Measurements from ENCODE around the gene PNLDC1. TPM values are rescaled to one million over a fixed set of nuclear protein-coding genes. Genes with fewer than 3 reads are reported as not detected.

PNLDC1 gene
- under 1 TPM in 1 of 3 donors, not detected in 2; 0.19 TPM for total RNA-seq
- 0.16 TPM for total RNA-seq (2013)

GRCh38 chr6:159800141-159800865, at the start of gene PNLDC1:
TSS of gene PNLDC1 (plus strand) at chr6:159800276. CDS start at chr6:159800308, 32 bp downstream.
- TF ChIP-seq CTCF (IDR thresholded peaks at IDR 0.05): no peak
- H3K27me3 Mint-ChIP-seq (ENCODE audit: low read depth in 2 of 2): no peaks in the 10 kb centered on the region
- Histone ChIP-seq H3K4me3 (ENCODE audit: low read length) (no peak within 1 kb of the TSS), H3K36me3 (ENCODE audit: control insufficient read depth, insufficient read depth, low read length) (peaks cover 38% of the 10 kb centered on the region), H3K27ac (ENCODE audit: low read length) (no peak within 1 kb of the TSS), H3K9me3 (ENCODE audit: control insufficient read depth, insufficient read depth, low read length) (no peaks in the 10 kb centered on the region), H3K4me1 (ENCODE audit: control insufficient read depth, insufficient read depth, low read length) (no peaks in the 10 kb centered on the region), H3K27me3 (ENCODE audit: control insufficient read depth, insufficient read depth, low read length) (no peaks in the 10 kb centered on the region)
- H3K4me1 Mint-ChIP-seq: no peaks in the 10 kb centered on the region
- peaks cover 17% of the 10 kb centered on the region for H3K36me3 Mint-ChIP-seq
- ATAC-seq: no peak
- H3K4me3 Mint-ChIP-seq: no peak within 1 kb of the TSS
- intact Hi-C loops (cut with micrococcal nuclease): no loop called here
- H3K27ac Mint-ChIP-seq: no peak within 1 kb of the TSS
- no peak for DNase-seq
- WGBS (ENCODE audit: insufficient coverage): 96% methylated on average over 50 of the region's 50 CpGs
- H3K9me3 Mint-ChIP-seq: no peaks in the 10 kb centered on the region

DNA sequence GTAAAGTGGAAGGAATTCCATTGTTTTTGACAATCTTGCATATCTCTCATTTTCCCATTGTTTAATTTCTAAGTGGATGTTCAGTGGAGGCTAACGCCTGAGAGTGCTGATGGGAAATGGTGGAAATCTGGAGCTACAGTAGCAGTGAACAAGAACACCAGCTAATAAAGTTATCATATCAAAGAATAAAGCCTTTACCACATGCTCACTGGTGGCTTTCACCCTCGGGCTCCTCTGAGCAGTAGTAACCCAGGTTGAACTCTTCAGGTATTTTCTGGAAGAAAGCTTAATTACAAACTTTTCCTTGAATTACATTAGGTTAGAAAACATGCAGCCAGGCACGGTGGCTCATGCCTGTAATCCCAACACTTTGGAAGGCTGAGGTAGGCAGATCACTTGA, 48.6 kb upstream of the PNLDC1 start:
- no peak for ATAC-seq
- H3K36me3 ChIP-seq (ENCODE audit: control insufficient read depth, insufficient read depth, low read length): peaks cover 91% of the 10 kb centered on the region

GRCh38 chr6:159753081-159753872, 46.8 kb upstream of the PNLDC1 start:
- H3K27ac ChIP-seq (ENCODE audit: low read length): no peak overlapping the region
- H3K27ac Mint-ChIP-seq: peak overlapping the region; percentile 51 to 63
- H3K9me3 Mint-ChIP-seq: no peaks in the 10 kb centered on the region
- ATAC-seq (no peak), DNase-seq (no peak)
- intact Hi-C loops (cut with micrococcal nuclease): no loop called here
- no peaks in the 10 kb centered on the region for H3K27me3 ChIP-seq (ENCODE audit: control insufficient read depth, insufficient read depth, low read length)
- TF ChIP-seq CTCF (IDR thresholded peaks at IDR 0.05): no peak
- H3K4me3 ChIP-seq (ENCODE audit: low read length): no peak overlapping the region
- H3K9me3 ChIP-seq (ENCODE audit: control insufficient read depth, insufficient read depth, low read length): no peaks in the 10 kb centered on the region
- H3K4me3 Mint-ChIP-seq: peak overlapping the region; percentile 4
- WGBS (ENCODE audit: insufficient coverage): 99% methylated on average over 5 of the region's 6 CpGs
- H3K36me3 ChIP-seq (ENCODE audit: control insufficient read depth, insufficient read depth, low read length): peaks cover 87% of the 10 kb centered on the region
- no peaks in the 10 kb centered on the region for H3K4me1 ChIP-seq (ENCODE audit: control insufficient read depth, insufficient read depth, low read length)
- H3K4me1 Mint-ChIP-seq: peaks cover 0 to 1% of the 10 kb centered on the region in 2 donors
- H3K36me3 Mint-ChIP-seq: peaks cover 36% of the 10 kb centered on the region
- no peaks in the 10 kb centered on the region for H3K27me3 Mint-ChIP-seq (ENCODE audit: low read depth in 2 of 2)

More for the DNA sequence above, 48.6 kb upstream of the PNLDC1 start:
- Mint-ChIP-seq H3K9me3 (no peaks in the 10 kb centered on the region), H3K4me3 (no peak overlapping the region), H3K36me3 (peaks cover 40% of the 10 kb centered on the region), H3K27me3 (ENCODE audit: low read depth in 2 of 2) (no peaks in the 10 kb centered on the region), H3K27ac (peak overlapping the region in 1 of 2 donors; percentile 23), H3K4me1 (no peaks in the 10 kb centered on the region)
- H3K27me3 ChIP-seq (ENCODE audit: control insufficient read depth, insufficient read depth, low read length): no peaks in the 10 kb centered on the region
- WGBS (ENCODE audit: insufficient coverage): 72% methylated on average over 2 of the region's 3 CpGs
- intact Hi-C loops (cut with micrococcal nuclease): no loop called here
- DNase-seq: no peak
- H3K27ac ChIP-seq (ENCODE audit: low read length): no peak overlapping the region
- no peak overlapping the region for H3K4me3 ChIP-seq (ENCODE audit: low read length)
- no peaks in the 10 kb centered on the region for H3K9me3 ChIP-seq (ENCODE audit: control insufficient read depth, insufficient read depth, low read length)
- H3K4me1 ChIP-seq (ENCODE audit: control insufficient read depth, insufficient read depth, low read length): no peaks in the 10 kb centered on the region
- no peak for TF ChIP-seq CTCF (IDR thresholded peaks at IDR 0.05)

All from natural killer cell (primary cell).